K562 (cell line): ENCODE data around the gene SLC2A4RG. TPM values are rescaled to one million over a fixed set of nuclear protein-coding genes. Genes with fewer than 3 reads are reported as not detected.

Source experiments
- CBX3 ChIP-seq, 2 experiments: IDR thresholded peaks; 1 replicate in 1 of 2; 2 replicates in 1 of 2; pipeline ENCODE4 v1.6.1; 2012; ENCODE audit warnings: inconsistent platforms in 2 of 2, low read length in 2 of 2, borderline replicate concordance in 1 of 2, control low read depth in 1 of 2
- ETS2 ChIP-seq: IDR thresholded peaks from 2 replicates; pipeline ENCODE4 v1.6.1; 2016; ENCODE audit warnings: borderline replicate concordance, missing genetic modification characterization, mild to moderate bottlenecking, moderate library complexity, missing compliant biosample characterization; ENCODE audit not compliant: poor library complexity, severe bottlenecking
- GTF2A2 ChIP-seq: IDR thresholded peaks from 2 replicates; pipeline ENCODE4 v1.6.1; 2016; ENCODE audit warnings: mild to moderate bottlenecking, missing genetic modification characterization, missing compliant biosample characterization
- NR2C2 ChIP-seq, 2 experiments: fragments of 200-800 bp in 1 of 2; sonication (Bioruptor generic) in 1 of 2; sonication (generic) in 1 of 2; formaldehyde crosslinking in 1 of 2; IDR thresholded peaks; 2 replicates each; pipeline versions ENCODE4 v1.6.1 to v1.8.0; 2016 to 2022; ENCODE audit warnings: mild to moderate bottlenecking in 1 of 2, missing compliant biosample characterization in 1 of 2, missing genetic modification characterization in 1 of 2, missing genetic modification reagents in 1 of 2
- TAF7 ChIP-seq: fragments of 450-650 bp; IDR thresholded peaks from 2 replicates; pipeline ENCODE4 v1.6.1; 2016; ENCODE audit warnings: missing genetic modification characterization, missing compliant biosample characterization
- ZBTB7A ChIP-seq: IDR thresholded peaks from 2 replicates; pipeline ENCODE4 v1.6.1; 2011; ENCODE audit warnings: low read depth, mild to moderate bottlenecking, low read length, moderate library complexity, borderline replicate concordance; ENCODE audit not compliant: control insufficient read depth
- polyA plus RNA-seq, 8 experiments: library from polyadenylated mRNA; depleted of rRNA in 4 of 8; stranded (reverse) in 5 of 8; unstranded in 3 of 8; fragments of >200 nt; fragmentation: Nextera tagmentation in 2 of 8; fragmentation: Illumina TruSeq in 1 of 8; extraction: Ambion mirVana in 2 of 8; extraction: Trizol in 1 of 8; gene quantifications; 2 replicates each; pipeline versions ENCODE4 v1.2.1 to v1.2.3, GENCODE V29; 2011 to 2014; ENCODE audit warnings: inconsistent platforms in 1 of 8, missing spikeins in 1 of 8
- total RNA-seq, 7 experiments: library from RNA; depleted of rRNA in 6 of 7; stranded (reverse); fragments of >200 nt in 6 of 7; fragmentation: Illumina TruSeq in 2 of 7; extraction: Trizol in 2 of 7; gene quantifications; 2 replicates each; pipeline versions ENCODE4 v1.2.1 to v1.2.3, GENCODE V29; 2011 to 2021; ENCODE audit warnings: low replicate concordance in 1 of 7
- TF ChIP-seq, protein P1 (sequence below): fragments of 450-650 bp; IDR thresholded peaks from 2 replicates; pipeline ENCODE4 v1.6.1; 2016; ENCODE audit warnings: mild to moderate bottlenecking, moderate library complexity
- TF ChIP-seq, protein P2 (sequence below): sonication (generic); formaldehyde crosslinking; IDR thresholded peaks from 2 replicates; pipeline ENCODE4 v1.8.1; 2023; ENCODE audit warnings: mild to moderate bottlenecking, missing genetic modification reagents
- TF ChIP-seq, protein P3 (sequence below), 2 experiments: fragments of 250-450 bp in 1 of 2; fragments of 450-650 bp in 1 of 2; sonication (Bioruptor Pico) in 1 of 2; IDR thresholded peaks; 2 replicates each; pipeline versions ENCODE4 v1.6.1 to v1.8.0; 2016 to 2021; ENCODE audit warnings: mild to moderate bottlenecking in 2 of 2, moderate library complexity in 2 of 2, missing compliant biosample characterization in 1 of 2, missing genetic modification characterization in 1 of 2

SLC2A4RG gene
- total and polyA plus RNA-seq, 9 of the 15 experiments (the other 6 are each of a cell fraction or from before 2014, with no cell fraction given) = 0.34 to 97.3 (median 26.5) TPM

DNA sequence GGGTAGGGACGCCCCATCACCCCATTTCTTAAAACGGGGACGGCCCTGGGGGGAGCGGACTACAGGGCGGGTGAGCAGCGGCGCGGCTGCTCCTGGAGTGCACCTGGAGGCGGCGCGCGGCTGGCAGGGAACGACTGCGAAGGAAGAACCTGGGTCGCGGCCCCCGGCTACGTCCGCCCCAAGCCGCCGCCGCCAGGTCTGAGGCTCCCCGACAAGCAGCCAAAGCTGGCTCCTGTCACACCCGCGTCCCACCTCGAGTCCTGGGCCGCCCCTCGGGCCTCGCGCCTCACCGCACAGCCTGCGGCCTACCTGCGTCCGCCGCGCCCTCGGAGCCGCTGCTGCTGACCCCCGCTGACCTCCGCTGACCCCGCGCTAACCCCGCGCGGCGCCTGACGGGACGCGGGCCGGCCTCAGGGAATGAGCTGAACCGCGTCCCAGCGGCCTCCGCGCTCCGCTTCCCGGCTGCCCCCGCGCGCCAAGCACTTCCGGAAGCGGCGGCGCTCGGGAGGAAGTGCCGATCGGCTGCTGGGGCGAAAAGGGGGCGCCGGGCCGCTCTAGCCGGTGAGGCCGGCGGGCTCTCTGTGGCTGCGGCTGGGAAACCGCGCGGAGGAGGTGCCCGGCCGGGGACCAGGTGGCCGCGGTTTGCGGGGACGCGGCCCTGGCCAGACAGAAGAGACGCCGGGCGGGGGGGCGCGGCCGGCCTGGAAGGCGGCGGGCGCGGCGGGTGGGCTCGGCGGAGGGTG, 31.8 kb upstream of the SLC2A4RG start, which contains the start of the genes ARFRP1 and ZGPAT (continued):
- TF ChIP-seq CBX3 (IDR thresholded peaks at IDR 0.05; ENCODE audit: borderline replicate concordance in 1 of 2, low read length in 2 of 2) (peak in 1 of 2 experiments; percentile 48; a peak in 1 of 3 replicates), ETS2 (tag) (no peak), ZBTB7A (peak; percentile 83), TAF7 (tag) (no peak), NR2C2 (CRISPR knock-in tag; IDR thresholded peaks at IDR 0.05) (peak; percentile 99), NR2C2 (tag; IDR thresholded peaks at IDR 0.05) (peak; percentile 100), GTF2A2 (tag) (no peak)
- TF ChIP-seq, protein P1, sequence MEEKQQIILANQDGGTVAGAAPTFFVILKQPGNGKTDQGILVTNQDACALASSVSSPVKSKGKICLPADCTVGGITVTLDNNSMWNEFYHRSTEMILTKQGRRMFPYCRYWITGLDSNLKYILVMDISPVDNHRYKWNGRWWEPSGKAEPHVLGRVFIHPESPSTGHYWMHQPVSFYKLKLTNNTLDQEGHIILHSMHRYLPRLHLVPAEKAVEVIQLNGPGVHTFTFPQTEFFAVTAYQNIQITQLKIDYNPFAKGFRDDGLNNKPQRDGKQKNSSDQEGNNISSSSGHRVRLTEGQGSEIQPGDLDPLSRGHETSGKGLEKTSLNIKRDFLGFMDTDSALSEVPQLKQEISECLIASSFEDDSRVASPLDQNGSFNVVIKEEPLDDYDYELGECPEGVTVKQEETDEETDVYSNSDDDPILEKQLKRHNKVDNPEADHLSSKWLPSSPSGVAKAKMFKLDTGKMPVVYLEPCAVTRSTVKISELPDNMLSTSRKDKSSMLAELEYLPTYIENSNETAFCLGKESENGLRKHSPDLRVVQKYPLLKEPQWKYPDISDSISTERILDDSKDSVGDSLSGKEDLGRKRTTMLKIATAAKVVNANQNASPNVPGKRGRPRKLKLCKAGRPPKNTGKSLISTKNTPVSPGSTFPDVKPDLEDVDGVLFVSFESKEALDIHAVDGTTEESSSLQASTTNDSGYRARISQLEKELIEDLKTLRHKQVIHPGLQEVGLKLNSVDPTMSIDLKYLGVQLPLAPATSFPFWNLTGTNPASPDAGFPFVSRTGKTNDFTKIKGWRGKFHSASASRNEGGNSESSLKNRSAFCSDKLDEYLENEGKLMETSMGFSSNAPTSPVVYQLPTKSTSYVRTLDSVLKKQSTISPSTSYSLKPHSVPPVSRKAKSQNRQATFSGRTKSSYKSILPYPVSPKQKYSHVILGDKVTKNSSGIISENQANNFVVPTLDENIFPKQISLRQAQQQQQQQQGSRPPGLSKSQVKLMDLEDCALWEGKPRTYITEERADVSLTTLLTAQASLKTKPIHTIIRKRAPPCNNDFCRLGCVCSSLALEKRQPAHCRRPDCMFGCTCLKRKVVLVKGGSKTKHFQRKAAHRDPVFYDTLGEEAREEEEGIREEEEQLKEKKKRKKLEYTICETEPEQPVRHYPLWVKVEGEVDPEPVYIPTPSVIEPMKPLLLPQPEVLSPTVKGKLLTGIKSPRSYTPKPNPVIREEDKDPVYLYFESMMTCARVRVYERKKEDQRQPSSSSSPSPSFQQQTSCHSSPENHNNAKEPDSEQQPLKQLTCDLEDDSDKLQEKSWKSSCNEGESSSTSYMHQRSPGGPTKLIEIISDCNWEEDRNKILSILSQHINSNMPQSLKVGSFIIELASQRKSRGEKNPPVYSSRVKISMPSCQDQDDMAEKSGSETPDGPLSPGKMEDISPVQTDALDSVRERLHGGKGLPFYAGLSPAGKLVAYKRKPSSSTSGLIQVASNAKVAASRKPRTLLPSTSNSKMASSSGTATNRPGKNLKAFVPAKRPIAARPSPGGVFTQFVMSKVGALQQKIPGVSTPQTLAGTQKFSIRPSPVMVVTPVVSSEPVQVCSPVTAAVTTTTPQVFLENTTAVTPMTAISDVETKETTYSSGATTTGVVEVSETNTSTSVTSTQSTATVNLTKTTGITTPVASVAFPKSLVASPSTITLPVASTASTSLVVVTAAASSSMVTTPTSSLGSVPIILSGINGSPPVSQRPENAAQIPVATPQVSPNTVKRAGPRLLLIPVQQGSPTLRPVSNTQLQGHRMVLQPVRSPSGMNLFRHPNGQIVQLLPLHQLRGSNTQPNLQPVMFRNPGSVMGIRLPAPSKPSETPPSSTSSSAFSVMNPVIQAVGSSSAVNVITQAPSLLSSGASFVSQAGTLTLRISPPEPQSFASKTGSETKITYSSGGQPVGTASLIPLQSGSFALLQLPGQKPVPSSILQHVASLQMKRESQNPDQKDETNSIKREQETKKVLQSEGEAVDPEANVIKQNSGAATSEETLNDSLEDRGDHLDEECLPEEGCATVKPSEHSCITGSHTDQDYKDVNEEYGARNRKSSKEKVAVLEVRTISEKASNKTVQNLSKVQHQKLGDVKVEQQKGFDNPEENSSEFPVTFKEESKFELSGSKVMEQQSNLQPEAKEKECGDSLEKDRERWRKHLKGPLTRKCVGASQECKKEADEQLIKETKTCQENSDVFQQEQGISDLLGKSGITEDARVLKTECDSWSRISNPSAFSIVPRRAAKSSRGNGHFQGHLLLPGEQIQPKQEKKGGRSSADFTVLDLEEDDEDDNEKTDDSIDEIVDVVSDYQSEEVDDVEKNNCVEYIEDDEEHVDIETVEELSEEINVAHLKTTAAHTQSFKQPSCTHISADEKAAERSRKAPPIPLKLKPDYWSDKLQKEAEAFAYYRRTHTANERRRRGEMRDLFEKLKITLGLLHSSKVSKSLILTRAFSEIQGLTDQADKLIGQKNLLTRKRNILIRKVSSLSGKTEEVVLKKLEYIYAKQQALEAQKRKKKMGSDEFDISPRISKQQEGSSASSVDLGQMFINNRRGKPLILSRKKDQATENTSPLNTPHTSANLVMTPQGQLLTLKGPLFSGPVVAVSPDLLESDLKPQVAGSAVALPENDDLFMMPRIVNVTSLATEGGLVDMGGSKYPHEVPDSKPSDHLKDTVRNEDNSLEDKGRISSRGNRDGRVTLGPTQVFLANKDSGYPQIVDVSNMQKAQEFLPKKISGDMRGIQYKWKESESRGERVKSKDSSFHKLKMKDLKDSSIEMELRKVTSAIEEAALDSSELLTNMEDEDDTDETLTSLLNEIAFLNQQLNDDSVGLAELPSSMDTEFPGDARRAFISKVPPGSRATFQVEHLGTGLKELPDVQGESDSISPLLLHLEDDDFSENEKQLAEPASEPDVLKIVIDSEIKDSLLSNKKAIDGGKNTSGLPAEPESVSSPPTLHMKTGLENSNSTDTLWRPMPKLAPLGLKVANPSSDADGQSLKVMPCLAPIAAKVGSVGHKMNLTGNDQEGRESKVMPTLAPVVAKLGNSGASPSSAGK = no peak
- TF ChIP-seq, protein P2, sequence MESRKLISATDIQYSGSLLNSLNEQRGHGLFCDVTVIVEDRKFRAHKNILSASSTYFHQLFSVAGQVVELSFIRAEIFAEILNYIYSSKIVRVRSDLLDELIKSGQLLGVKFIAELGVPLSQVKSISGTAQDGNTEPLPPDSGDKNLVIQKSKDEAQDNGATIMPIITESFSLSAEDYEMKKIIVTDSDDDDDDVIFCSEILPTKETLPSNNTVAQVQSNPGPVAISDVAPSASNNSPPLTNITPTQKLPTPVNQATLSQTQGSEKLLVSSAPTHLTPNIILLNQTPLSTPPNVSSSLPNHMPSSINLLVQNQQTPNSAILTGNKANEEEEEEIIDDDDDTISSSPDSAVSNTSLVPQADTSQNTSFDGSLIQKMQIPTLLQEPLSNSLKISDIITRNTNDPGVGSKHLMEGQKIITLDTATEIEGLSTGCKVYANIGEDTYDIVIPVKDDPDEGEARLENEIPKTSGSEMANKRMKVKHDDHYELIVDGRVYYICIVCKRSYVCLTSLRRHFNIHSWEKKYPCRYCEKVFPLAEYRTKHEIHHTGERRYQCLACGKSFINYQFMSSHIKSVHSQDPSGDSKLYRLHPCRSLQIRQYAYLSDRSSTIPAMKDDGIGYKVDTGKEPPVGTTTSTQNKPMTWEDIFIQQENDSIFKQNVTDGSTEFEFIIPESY (CRISPR knock-in tag) = peak; percentile 66
- TF ChIP-seq, protein P3, sequence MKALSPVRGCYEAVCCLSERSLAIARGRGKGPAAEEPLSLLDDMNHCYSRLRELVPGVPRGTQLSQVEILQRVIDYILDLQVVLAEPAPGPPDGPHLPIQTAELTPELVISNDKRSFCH (CRISPR knock-in tag; IDR thresholded peaks at IDR 0.05) = no peak
- TF ChIP-seq, protein P3 (tag; IDR thresholded peaks at IDR 0.05) = peak; percentile 92
